SK-N-DZ (cell line): ENCODE results near the gene CHIA.

Experiments
- DNase-seq: peaks from one replicate; pipeline ENCODE4 v3.0.0-alpha.2; 2015; ENCODE audit warnings: low spot score
- small RNA-seq, 2 experiments: library from RNA; depleted of rRNA; stranded (forward); fragments of <200 nt; gene quantifications; one replicate each; pipeline ENCODE3, GENCODE V24; 2014

CHIA gene

DNA sequence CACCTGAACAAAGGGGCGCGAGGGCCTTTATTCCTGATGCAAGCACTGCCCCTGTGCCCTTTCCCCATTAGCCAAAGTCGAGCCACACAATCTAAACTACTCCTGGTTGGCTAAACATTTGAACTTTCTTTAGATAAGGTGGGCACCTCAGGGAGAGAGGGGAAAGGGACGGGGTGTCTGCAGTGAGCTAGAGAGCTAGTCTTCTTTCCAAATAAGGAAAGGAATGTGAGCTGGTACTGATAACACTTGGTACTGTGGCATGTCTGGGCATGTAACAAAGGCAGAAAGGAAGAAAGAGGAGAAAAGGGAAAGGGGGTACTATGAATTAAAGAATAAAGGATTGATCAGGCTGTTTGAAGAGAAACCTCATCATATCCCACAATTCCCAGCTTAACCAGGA is 74.0 kb downstream of the CHIA start:
- DNase-seq, result no peak

DNA sequence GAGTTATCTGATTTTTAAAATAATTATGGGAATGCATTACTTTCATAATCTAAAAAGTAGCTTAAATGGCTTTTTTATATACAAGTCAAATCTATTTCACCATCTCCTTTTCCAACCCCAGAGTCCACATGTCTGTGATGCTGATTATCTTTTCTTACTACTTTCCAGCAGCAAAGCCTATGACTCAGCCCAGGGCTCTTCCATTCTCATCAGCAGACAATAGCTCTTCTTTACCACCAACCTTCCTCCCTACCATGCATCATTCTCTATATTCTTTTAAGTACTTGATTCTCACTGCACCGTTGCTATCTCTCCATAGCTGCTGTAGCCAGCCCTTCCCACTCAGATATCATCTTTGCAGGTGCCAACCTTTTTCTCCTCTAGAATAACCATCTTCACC is 75.6 kb downstream of the CHIA start:
- no peak for DNase-seq

DNA sequence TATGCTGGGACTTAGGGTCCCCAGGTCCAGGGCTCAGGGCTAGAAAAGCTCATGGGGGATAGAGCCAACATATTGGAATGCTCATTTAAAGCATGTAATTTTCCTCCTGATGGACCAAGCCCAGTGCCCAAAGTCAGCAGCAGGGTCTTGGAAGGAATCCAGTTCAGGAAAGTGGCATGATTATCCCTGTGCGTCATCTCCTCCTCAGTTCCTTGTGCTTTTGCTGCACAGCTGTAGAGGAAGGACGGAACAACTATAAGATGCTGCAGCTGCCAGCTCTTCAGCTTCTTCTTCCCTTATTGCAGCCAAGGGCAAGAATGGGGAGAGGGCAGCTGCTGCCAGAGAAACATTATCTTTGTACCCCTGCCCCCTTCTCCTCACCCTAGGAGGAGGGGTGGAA is 78.5 kb downstream of the CHIA start:
- DNase-seq, result no peak

DNA sequence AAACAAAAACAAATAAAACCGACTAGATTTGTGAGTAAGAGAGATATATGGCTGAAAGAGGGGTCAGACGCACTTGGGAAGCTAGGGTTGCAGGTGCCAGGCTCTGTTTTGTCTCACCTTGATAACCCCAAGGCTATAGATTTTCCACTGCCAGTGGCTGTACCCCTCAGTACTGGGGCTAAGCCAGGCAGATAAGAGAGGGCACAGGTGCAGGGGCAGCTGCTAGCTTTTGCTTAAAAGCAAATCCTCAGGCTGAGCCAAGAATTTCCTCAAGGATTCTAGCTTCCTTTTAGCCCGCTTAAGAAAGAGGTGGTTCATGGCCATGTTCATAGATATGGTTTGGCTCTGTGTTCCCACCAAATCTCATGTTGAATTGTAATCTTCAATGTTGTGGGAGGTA is 79.0 kb downstream of the CHIA start:
- DNase-seq, result no peak

Small RNA genes lying within 50 kb of the gene (small RNA-seq; reads per million reads assigned to genes)
- gene AL356387.2, result 0 reads per million in 2 experiments
